ENCODE data around the gene PTGES3. TPM values are rescaled to one million over a fixed set of nuclear protein-coding genes. Genes with fewer than 3 reads are reported as not detected.
A peak's percentile ranks its signal among the peaks of the same experiment; 100 is the strongest.

The PTGES3 gene
- total RNA-seq, 4 donors from 2014 or later = 57.0 to 73.7 (median 62.3) TPM

DNA sequence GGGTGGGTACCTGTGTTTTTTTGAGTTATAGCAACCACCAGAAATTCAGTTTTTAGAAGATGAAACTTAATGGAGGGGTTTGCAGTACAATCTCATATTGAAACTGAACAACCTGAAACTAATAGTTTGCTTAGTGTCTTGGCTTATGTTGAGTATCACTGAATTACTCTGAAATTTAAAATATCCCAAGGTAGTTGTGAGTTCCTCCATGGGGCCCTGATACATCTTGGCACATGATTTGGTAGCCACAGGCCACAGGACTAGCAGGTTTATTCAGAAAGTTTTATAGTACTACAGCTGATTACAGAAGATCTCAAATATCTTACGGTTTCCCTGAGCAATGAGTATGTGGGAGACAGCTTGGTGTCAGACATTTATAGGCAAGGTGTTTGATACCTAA, 10.4 kb downstream of the PTGES3 start:
- 42 to 63% methylated on average over 1 of the region's 1 CpG for WGBS, 2 donors

DNA sequence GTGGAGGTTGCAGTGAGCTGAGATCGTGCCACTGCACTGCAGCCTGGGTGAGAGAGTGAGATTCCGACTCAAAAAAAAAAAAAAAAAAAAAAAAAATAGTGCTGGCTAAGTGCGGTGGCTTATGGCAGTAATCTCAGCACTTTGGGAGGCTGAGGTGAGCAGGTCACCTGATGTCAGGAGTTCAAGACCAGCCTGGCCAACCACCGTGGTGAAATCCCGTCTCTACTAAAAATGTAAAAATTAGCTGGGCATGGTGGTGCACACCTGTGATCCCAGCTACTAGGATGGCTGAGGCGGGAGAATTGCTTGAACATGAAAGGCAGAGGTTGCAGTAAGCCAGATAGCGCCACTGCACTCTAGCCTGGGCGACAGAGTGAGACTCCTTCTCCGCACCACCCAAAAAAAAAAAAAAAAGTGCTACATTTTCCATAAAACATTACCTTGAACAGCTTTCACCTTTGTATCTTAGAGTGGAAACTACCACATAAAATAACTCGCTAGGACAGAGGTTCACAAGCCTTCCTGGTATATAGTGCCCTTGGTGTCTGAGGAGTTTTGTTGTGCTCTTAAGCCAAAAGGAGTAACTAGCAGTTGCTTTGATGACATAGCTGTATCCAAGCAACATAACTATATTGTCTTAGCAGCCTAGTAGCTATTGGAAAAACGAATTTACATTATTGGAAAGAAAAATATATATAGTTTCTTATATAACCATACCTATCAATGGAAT, 11.1 kb downstream of the PTGES3 start:
- intact Hi-C loops (cut with DNase I; ENCODE audit: low total_unique reads) = no loop called here
- no peak for TF ChIP-seq POLR2A (IDR thresholded peaks at IDR 0.05)
- TF ChIP-seq, protein P1, sequence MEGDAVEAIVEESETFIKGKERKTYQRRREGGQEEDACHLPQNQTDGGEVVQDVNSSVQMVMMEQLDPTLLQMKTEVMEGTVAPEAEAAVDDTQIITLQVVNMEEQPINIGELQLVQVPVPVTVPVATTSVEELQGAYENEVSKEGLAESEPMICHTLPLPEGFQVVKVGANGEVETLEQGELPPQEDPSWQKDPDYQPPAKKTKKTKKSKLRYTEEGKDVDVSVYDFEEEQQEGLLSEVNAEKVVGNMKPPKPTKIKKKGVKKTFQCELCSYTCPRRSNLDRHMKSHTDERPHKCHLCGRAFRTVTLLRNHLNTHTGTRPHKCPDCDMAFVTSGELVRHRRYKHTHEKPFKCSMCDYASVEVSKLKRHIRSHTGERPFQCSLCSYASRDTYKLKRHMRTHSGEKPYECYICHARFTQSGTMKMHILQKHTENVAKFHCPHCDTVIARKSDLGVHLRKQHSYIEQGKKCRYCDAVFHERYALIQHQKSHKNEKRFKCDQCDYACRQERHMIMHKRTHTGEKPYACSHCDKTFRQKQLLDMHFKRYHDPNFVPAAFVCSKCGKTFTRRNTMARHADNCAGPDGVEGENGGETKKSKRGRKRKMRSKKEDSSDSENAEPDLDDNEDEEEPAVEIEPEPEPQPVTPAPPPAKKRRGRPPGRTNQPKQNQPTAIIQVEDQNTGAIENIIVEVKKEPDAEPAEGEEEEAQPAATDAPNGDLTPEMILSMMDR (IDR thresholded peaks at IDR 0.05) = no peak
- 81% methylated on average over 11 of the region's 11 CpGs for whole genome bisulfite sequencing, 2 donors
- H3K4me3 ChIP-seq (ENCODE audit: low read depth, poor library complexity, severe bottlenecking) = no peak overlapping the region
- DNase-seq (ENCODE audit: low spot score in 2 of 2) = peak in 1 of 2 donors; percentile 60

More for the DNA sequence above, 10.4 kb downstream of the PTGES3 start:
- TF ChIP-seq POLR2A (IDR thresholded peaks at IDR 0.05) = no peak
- TF ChIP-seq, protein P1 (IDR thresholded peaks at IDR 0.05) = no peak
- H3K4me3 ChIP-seq (ENCODE audit: low read depth, poor library complexity, severe bottlenecking) = no peak overlapping the region
- intact Hi-C loops (cut with DNase I; ENCODE audit: low total_unique reads) = no loop called here
- DNase-seq (ENCODE audit: low spot score in 2 of 2) = no peak

DNA sequence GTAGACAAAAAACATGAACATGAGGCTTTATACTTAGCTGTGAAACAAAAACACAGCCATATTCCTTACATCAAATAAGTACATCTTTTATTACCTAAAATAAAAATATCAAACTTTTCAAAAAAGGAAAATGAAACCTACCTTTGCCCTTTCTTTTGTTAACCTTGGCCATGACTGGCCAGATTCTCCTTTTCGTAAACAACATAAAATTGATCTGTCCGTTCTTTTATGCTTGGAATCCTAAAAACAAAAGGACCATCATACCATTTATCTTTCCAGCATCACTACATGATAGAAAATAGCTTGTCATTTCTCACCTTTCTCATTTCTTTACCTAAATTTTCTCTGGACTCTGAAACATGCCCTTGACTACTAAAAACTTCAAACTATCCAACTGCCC, 16.5 kb downstream of the PTGES3 start:
- no peak overlapping the region for H3K4me3 ChIP-seq (ENCODE audit: low read depth, poor library complexity, severe bottlenecking)
- no peak for DNase-seq (ENCODE audit: low spot score in 2 of 2)
- TF ChIP-seq, protein P1 (IDR thresholded peaks at IDR 0.05) = no peak
- no peak for TF ChIP-seq POLR2A (IDR thresholded peaks at IDR 0.05)
- WGBS, 2 donors = 95 to 98% methylated on average over 2 of the region's 2 CpGs
- intact Hi-C loops (cut with DNase I; ENCODE audit: low total_unique reads) = no loop called here

DNA sequence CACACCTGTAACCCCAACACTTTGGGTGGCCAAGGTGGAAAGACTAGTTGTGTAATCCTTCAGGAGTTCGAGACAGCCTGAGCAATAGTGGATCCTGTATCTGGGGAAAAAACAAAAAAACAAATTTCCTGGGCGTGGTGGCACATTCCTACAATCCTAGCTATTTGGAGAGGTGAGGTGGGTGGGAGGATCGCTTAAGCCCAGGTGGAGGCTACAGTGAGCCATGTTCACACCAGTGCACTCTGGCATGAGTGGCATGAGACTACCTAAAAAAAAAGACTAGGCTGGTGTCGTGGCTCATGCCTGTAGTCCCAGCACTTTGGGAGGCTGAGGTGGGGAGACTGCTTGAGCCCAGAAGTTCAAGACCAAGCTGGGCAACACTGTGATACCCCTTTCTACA, 17.2 kb downstream of the PTGES3 start:
- intact Hi-C loops (cut with DNase I; ENCODE audit: low total_unique reads) = no loop called here
- 67 to 80% methylated on average over 4 of the region's 4 CpGs for WGBS, 2 donors
- no peak overlapping the region for H3K4me3 ChIP-seq (ENCODE audit: low read depth, poor library complexity, severe bottlenecking)
- peak in 1 of 2 donors; percentile 13 for DNase-seq (ENCODE audit: low spot score in 2 of 2)
- no peak for TF ChIP-seq POLR2A (IDR thresholded peaks at IDR 0.05)
- TF ChIP-seq, protein P1 (IDR thresholded peaks at IDR 0.05) = no peak

DNA sequence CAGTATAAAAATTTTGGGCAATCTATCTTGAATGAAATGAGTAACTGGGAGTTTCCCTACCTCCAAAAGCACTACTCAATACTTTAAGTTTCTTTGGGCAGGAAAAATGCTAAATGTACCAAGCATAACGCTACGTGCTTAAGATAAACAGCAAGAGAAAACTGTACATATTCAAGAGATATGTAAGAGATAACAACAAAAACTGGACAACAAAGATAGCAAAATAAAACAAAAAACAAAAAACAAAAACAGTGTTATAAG, 20.0 kb downstream of the PTGES3 start:
- no peak for DNase-seq (ENCODE audit: low spot score in 2 of 2)
- intact Hi-C loops (cut with DNase I; ENCODE audit: low total_unique reads) = no loop called here
- WGBS, 2 donors = 92% methylated on average over 2 of the region's 2 CpGs
- H3K4me3 ChIP-seq (ENCODE audit: low read depth, poor library complexity, severe bottlenecking) = no peak overlapping the region
- TF ChIP-seq, protein P1 (IDR thresholded peaks at IDR 0.05) = no peak
- TF ChIP-seq POLR2A (IDR thresholded peaks at IDR 0.05) = no peak

Data from lower leg skin (tissue), 4 donors.